Superior temporal gyrus (tissue), 1 donor: ENCODE measurements around the gene ZDBF2.
"Not testable (repeated sequence)": the region's sequence is repeated elsewhere in the genome, so short reads cannot be mapped to it uniquely, and the experiment has no call there.

Experiments
- DNase-seq: peaks from one replicate; pipeline ENCODE4 v3.0.0-alpha.2; 2016; ENCODE audit errors: extremely low spot score

The ZDBF2 gene

DNA sequence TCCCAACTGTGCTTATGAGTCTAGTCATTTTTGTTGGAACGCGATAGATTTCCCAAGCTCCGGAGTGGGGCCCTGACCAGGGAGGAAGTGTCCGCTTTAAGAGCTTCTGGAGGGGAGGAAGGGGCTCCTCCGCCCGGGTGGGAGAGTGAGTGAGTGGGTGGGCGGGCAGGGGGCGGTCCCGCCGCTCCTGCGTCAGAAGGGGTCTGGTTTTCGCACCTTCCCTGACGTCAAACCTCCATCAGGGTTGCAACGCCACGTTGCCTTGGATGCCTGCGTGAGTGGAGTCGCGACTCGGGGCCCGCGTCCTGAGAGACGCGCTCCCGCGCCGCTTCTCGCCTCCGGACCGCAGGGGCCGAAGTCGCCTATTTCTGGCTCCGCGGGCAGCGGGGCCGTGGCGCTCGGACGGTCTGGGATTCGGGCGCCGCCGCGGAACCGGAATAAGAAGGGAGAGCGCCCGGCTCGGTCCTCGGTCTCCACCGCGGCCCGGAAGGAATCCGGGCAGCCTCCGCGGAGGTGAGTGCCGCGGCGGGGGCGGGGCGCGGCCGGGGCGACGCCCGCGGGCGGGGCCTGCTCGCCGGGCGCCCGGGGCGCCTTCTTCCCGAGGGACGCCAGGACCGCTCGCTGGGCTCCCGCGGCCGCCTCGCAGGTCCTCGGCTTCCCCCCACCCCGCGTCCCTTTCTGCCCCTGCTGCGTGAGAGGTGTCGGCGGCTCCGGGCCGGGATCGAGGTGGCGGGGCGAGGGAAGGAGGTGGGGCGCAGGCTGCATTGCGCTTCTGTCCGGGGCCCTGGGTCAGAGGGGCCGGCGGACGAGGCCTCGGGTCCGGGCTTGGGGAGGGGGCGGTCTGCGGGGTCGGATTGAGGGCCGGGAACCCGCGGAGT lies at the start of gene ZDBF2:
Gene ZDBF2 (plus strand): TSS at position 230 of the 878 bp plus-strand sequence. CDS start 7,187 bp downstream, outside the sequence.
- no peak for DNase-seq

- no peak for DNase-seq
These were observed 48.8 kb upstream of the ZDBF2 start for GRCh38 chr2:206225435-206226232.

DNA sequence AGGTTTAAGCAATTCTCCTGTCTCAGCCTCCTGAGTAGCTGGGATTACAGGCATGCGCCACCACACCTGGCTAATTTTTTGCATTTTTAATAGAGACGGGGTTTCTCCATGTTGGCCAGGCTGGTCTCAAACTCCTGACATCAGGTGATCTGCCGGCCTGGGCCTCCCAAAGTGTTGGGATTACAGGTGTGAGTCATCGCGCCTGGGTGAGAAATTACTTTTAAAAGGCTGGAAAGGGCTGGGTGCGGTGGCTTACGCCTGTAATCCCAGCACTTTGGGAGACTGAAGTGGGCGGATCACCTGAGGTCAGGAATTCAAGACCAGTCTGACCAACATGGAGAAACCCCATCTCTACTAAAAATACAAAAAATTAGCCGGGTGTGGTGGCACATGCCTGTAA lies 45.8 kb upstream of the ZDBF2 start:
- not testable (repeated sequence) for DNase-seq

DNA sequence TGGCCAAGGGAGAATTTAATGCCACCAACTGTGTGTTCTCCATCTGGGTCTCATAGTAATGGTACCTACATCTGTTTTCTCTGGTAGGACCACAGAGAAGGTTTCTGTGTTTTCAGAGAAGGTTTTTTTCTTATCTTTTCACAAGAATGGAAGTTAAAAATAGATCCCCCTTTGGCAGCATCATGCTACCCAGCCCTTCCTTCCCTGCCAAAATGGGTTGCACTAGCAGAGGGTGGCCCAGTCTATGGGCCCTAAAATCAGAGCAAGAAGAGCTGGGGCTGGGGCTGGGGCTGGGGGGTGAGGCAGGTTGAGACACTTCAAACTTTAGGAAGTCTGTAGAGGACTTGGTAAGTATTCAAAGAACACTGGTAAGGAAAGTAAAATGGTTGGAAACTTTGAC lies 44.8 kb upstream of the ZDBF2 start:
- DNase-seq: no peak

- no peak for DNase-seq
These were observed 44.3 kb upstream of the ZDBF2 start for GRCh38 chr2:206230060-206230762.

DNA sequence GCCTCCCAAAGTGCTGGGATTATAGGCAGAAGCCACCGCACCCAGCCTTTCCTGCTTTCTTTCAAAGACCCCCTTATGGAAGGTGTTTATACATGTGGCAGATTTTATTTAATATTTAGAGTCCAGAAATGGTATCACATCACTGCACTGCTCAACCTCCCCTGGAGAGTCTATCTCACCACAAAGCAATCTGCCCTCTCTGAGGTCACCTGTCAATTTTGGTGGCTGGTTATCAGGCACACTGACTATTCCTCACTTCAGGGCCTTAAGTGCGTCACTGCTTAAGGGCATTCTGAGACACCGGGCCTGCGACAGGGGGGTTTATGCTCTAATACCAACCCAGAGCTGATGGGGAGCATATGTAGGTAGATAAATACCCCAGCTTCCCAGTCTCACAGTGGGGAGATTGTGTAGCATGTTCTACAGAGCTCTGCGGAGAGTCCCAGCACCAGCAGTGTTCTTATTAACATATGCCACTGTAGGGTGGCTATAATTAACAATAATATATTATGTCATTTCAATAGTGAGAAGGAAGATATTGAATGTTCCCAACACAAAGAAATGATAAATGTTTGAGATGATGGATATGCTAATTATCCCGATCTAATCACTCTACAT lies 42.7 kb upstream of the ZDBF2 start:
- DNase-seq: no peak

GRCh38 chr2:206232287-206233035 lies 42.0 kb upstream of the ZDBF2 start:
- DNase-seq: peak; percentile 29

DNA sequence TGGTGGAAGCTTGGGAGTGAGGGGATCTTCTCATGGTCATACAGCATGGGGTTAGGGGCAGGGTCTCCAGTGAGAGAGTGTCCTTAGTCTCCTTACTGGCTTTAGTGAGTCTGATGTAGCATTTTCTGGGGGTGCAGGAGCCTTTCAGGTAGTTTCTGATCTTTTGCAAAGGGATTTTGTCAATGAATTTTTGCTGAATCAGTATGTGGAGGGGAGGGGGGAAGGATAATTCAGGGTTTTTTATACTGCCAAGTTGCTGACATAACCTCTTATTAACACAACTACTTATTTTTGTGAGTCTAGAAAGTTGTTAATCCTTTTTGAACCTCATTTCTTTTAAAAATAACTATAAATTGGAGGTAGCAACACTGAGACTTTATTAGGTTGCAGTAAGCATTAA lies 35.3 kb upstream of the ZDBF2 start:
- no peak for DNase-seq

- no peak for DNase-seq
These were observed 34.1 kb upstream of the ZDBF2 start for GRCh38 chr2:206240327-206240726.

DNA sequence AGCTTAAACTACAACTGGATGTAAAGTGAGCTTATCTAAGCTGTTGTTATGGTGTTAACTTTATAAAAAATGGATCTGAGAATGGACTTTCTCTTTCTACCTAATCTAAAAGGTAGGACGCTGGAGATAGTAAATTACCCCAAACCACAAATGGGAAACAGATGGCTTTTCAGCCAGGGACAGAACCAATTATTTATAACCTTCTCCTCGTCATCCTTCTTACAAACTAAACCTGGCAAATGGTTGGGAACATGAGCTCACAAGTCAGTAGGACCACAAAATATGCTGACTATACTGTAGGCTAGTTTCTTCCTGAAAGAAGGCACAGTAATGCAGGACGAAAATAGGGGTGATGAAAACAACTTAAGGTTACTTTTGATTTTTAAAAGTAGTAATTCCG lies 32.7 kb upstream of the ZDBF2 start:
- DNase-seq: no peak

DNA sequence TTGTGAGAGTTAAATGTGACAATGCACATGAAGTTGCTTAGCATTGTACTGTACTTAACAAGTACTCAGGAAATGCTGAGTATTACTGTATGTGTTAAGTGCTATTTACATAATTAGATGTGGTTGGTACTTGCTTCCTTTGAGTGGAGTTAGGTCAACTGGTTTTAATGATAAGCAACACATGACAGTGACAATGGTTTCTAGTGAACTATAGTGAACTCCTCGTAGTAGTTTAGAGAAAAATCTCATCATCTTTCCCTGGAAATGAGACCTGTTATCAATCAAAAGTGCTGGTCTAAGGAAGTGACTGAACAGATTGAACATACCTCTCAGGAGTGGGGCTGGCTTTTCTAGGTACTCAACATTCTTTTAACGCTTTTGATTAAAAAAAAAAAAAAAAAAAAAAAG lies 29.2 kb upstream of the ZDBF2 start:
- no peak for DNase-seq

GRCh38 chr2:206250041-206250897 lies 24.2 kb upstream of the ZDBF2 start:
- DNase-seq: no peak

DNA sequence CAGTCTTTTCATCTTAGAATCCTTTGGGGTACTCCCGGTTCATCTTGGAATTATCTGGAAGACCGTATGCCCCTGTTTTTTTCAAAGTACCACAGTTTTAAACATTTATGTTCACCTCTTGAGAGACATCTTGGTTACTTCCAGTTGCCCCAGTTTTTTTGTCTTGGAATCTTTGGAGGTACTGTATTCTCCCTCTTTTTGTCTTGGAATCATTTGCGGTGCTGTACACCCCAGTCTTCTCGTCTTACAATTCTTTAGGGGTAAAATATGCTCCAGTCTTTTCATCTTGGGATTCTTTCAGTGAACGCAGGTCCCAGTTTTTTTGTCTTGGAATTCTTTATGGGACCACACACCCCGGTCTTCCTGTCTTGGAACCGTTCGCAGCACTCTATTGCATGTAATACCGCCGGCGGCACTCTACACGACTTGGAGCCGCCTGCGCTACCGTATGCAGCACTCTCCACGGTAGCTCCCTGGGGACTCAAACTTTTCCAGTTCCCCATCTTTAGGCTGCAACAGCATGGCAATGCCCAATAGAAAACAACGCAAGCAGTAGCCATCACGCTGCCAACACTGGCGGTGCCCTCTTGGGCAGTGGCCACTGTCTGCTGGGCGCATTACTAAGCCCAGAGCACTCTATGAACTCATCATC lies 21.2 kb upstream of the ZDBF2 start:
- DNase-seq: no peak

- DNase-seq: no peak
These were observed 20.7 kb upstream of the ZDBF2 start for GRCh38 chr2:206253777-206254166.

GRCh38 chr2:206255003-206255402 lies 19.5 kb upstream of the ZDBF2 start:
- DNase-seq: no peak

DNA sequence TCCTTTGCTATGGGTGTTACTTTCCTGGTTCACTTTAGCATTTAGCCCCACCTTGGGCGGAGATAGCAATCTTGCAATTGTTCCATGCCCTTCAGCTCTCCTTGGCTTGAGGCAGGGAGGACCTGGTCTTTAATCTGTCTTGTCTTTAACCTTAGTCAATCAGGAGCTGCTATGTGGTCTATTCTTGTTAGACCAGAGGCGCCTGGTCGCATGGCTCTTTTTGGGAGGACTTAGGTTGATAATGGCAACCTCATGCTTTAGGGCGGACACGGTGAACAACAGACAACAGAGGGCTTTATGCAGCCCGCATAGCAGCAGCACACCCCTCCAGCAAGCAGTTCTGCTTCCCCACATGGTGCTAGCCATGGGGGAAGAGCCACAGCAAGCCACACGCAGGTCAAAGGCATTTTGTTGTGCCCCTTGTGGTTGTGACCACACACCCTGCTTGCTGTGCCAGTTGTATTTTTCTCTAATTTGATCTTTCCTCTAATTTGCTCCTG lies 17.7 kb upstream of the ZDBF2 start:
- DNase-seq: no peak

DNA sequence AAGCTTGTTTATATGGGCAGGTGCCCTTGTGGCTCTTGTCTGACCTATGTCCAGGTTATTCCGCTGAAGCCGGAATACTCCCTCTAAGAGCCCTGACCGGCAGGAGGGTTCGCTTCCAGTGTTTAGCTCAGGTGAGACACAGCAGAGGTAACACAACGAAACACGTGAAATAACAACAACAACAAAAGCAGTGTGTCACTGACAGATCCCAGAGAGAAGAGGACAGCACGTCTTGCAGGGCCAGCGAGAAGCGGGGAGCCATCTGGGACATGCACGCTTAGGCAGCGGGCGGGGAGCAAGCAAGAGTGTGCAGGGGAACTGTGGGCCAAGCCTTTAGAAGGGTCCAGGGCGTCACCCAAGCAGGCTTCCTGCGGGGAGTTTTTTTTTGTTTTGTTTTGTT lies 17.1 kb upstream of the ZDBF2 start:
- DNase-seq: no peak

DNA sequence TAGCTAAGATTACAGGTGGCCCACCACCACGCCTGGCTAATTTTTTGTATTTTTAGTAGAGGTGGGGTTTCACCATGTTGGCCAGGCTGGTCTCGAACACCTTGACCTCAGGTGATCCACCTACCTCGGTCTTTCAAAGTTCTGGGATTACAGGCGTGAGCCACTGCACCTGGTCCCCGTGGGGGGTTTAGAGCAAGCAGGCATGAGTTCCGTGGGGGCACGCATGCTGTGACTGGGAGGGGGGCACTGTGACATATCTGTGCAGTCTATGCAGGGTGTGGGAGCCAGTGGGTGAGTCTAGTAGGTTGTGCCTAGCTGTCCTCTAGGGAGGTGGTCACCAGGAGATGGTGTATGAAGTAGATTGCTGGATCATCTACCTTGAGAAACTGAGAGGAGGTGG lies 16.6 kb upstream of the ZDBF2 start:
- DNase-seq: no peak

DNA sequence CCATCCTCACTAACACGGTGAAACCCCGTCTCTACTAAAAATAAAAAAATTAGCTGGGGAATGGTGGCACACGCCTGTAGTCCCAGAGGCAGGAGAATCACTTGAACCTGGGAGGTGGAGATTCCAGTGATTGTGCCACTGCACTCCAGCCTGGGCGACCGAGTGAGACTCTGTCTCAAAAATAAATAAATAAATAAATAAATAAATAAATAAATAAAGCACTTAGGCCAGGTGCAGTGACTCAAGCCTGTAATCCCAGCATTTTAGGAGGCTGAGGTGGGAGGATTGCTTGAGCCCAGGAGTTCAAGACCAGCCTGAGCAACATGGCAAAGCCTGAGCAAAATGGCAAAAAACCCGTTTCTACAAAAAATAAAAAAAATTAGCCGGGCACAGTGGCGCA lies 15.8 kb upstream of the ZDBF2 start:
- not testable (repeated sequence) for DNase-seq
